K562 (cell line): ENCODE measurements around the gene LRPAP1. TPM values are rescaled to one million over a fixed set of nuclear protein-coding genes. Genes with fewer than 3 reads are reported as not detected.

ENCODE experiments used
- ATAC-seq: fragments of 200-7000 bp; cut with Tn5 transposase; 3 replicates; pipeline ENCODE4 v1.9.1; 2020; ENCODE audit warnings: moderate library complexity
- BruUV-seq: library from RNA; stranded (reverse); fragments of 400-500 nt; replicated peaks from 2 replicates; lab custom pipeline; 2021; lab: Mats Ljungman, UMichigan
- CTCF ChIA-PET: fragments of 300-600 bp; formaldehyde crosslinking; extraction: SDS; loops from one replicate; lab custom pipeline; 2021; ENCODE audit warnings: low intra/inter-chr PET ratio; lab: Yijun Ruan, JAX
- POLR2A ChIA-PET: fragments of 300-600, 350-650 bp; sonication (Branson Sonifier 250); formaldehyde crosslinking; extraction: SDS; loops from one replicate; lab custom pipeline; 2021; ENCODE audit warnings: antibody characterized with exemption, inconsistent platforms; lab: Yijun Ruan, JAX
- DNase-seq, 4 experiments: peaks; one replicate each; pipeline versions ENCODE4 v3.0.0 to v3.0.0-alpha.2; 2011 to 2018; ENCODE audit warnings: low spot score in 3 of 4, mixed read lengths in 3 of 4; ENCODE audit errors: extremely low read depth in 1 of 4
- FAIRE-seq: peaks from 2 replicates; lab custom pipeline; 2011; peaks lifted over from hg19 to GRCh38; lab: Jason Lieb, UNC
- H2AFZ ChIP-seq: 2 replicates; pipeline ENCODE4 v1.6.0; 2011; ENCODE audit warnings: low read depth, low read length, control low read depth, inconsistent platforms
- H3K27ac ChIP-seq: fragments of 200-600 bp; 3 replicates; pipeline ENCODE4 v1.8.0; 2011; ENCODE audit warnings: low read depth, mild to moderate bottlenecking, control low read depth, inconsistent platforms, low read length, moderate library complexity, mixed read lengths; ENCODE audit errors: extremely low read depth
- H3K27me3 ChIP-seq, 2 experiments: fragments of 300-600 bp in 1 of 2; 2 replicates in 1 of 2; 3 replicates in 1 of 2; pipeline versions ENCODE4 v1.6.0 to v1.8.0; 2011; ENCODE audit warnings: inconsistent platforms in 2 of 2, low read length in 2 of 2, mild to moderate bottlenecking in 1 of 2, mixed read lengths in 1 of 2, moderate library complexity in 1 of 2; ENCODE audit not compliant: control insufficient read depth in 2 of 2, insufficient read depth in 2 of 2
- H3K36me3 ChIP-seq: fragments of 300-600 bp; 3 replicates; pipeline ENCODE4 v1.8.0; 2011; ENCODE audit warnings: mild to moderate bottlenecking, low read length, inconsistent platforms; ENCODE audit not compliant: control insufficient read depth, insufficient read depth
- H3K4me1 ChIP-seq, 2 experiments: fragments of 200-600 bp in 1 of 2; replicated peaks in 1 of 2; 2 replicates in 1 of 2; 3 replicates in 1 of 2; pipeline versions ENCODE4 v1.5.1 to v1.8.0; 2011; ENCODE audit warnings: inconsistent platforms in 2 of 2, low read length in 2 of 2, mild to moderate bottlenecking in 1 of 2, mixed read lengths in 1 of 2, moderate library complexity in 1 of 2; ENCODE audit not compliant: control insufficient read depth in 2 of 2, insufficient read depth in 2 of 2
- H3K4me2 ChIP-seq: 2 replicates; pipeline ENCODE4 v1.6.1; 2011; ENCODE audit warnings: low read length, control low read depth, inconsistent platforms, mixed read lengths; ENCODE audit not compliant: insufficient read depth
- H3K4me3 ChIP-seq: fragments of 200-600 bp; sonication (generic), shearing (Covaris generic); 2 replicates; pipeline ENCODE4 v1.5.1; 2016; ENCODE audit warnings: control low read depth, inconsistent platforms
- H3K79me2 ChIP-seq: fragments of 200-600 bp; 3 replicates; pipeline ENCODE4 v1.8.0; 2011; ENCODE audit warnings: low read length, inconsistent platforms; ENCODE audit not compliant: control insufficient read depth, insufficient read depth
- H3K9ac ChIP-seq, 2 experiments: 2 replicates each; pipeline versions ENCODE4 v1.6.0 to v1.6.1; 2011; ENCODE audit warnings: low read depth in 2 of 2, low read length in 2 of 2, control low read depth in 1 of 2, inconsistent platforms in 1 of 2, mild to moderate bottlenecking in 1 of 2, mixed read lengths in 1 of 2; ENCODE audit not compliant: insufficient read depth in 1 of 2
- H3K9me1 ChIP-seq: one replicate; pipeline ENCODE4 v1.6.0; 2011; ENCODE audit warnings: inconsistent platforms, mild to moderate bottlenecking, low read length, moderate library complexity; ENCODE audit not compliant: control insufficient read depth, insufficient read depth
- H3K9me3 ChIP-seq: replicated peaks from 2 replicates; pipeline ENCODE4 v1.5.1; 2011; ENCODE audit warnings: low read depth, low read length, inconsistent platforms; ENCODE audit not compliant: control insufficient read depth, insufficient read depth
- H4K20me1 ChIP-seq: replicated peaks from 2 replicates; pipeline ENCODE4 v1.6.1; 2011; ENCODE audit warnings: low read length, inconsistent platforms, mixed read lengths; ENCODE audit not compliant: control insufficient read depth, insufficient read depth
- DACH1 ChIP-seq: fragments of 450-650 bp; IDR thresholded peaks from 2 replicates; pipeline ENCODE4 v1.6.1; 2018; ENCODE audit not compliant: partially characterized antibody
- ESRRA ChIP-seq: fragments of 450-650 bp; IDR thresholded peaks from 2 replicates; pipeline ENCODE4 v1.6.1; 2014; ENCODE audit warnings: low read depth, mild to moderate bottlenecking, moderate library complexity, borderline replicate concordance
- RREB1 ChIP-seq: fragments of 250-450 bp; sonication (Bioruptor Pico); IDR thresholded peaks from 2 replicates; pipeline ENCODE4 v1.4.0; 2020
- SOX6 ChIP-seq: fragments of 450-650 bp; IDR thresholded peaks from 2 replicates; pipeline ENCODE4 v1.6.1; 2014; ENCODE audit warnings: mild to moderate bottlenecking
- WGBS: fragments of 100-300 bp; shearing (Covaris generic); methylation state at CpG from one replicate; pipeline ENCODE4 v1.1.6; 2016; ENCODE audit warnings: low coverage, mixed read lengths; ENCODE audit not compliant: insufficient coverage; ENCODE audit errors: missing lambda C conversion rate; 5-methylcytosine and 5-hydroxymethylcytosine counted together
- in situ Hi-C: fragments of 300-500 bp; cut with MboI; formaldehyde crosslinking; loops from 4 replicates; pipeline ENCODE4 v1.15.0; 2018; ENCODE audit warnings: inconsistent platforms, mixed read lengths
- intact Hi-C: fragments of 100-400 bp; cut with micrococcal nuclease; formaldehyde crosslinking; loops from 2 replicates; pipeline ENCODE4 v1.14.2; 2022
- polyA plus RNA-seq, 8 experiments: library from polyadenylated mRNA; depleted of rRNA in 4 of 8; stranded (reverse) in 5 of 8; unstranded in 3 of 8; fragments of >200 nt; fragmentation: Nextera tagmentation in 2 of 8; fragmentation: Illumina TruSeq in 1 of 8; extraction: Ambion mirVana in 2 of 8; extraction: Trizol in 1 of 8; gene quantifications; 2 replicates each; pipeline versions ENCODE4 v1.2.1 to v1.2.3, GENCODE V29; 2011 to 2014; ENCODE audit warnings: inconsistent platforms in 1 of 8, missing spikeins in 1 of 8
- total RNA-seq, 7 experiments: library from RNA; depleted of rRNA in 6 of 7; stranded (reverse); fragments of >200 nt in 6 of 7; fragmentation: Illumina TruSeq in 2 of 7; extraction: Trizol in 2 of 7; gene quantifications; 2 replicates each; pipeline versions ENCODE4 v1.2.1 to v1.2.3, GENCODE V29; 2011 to 2021; ENCODE audit warnings: low replicate concordance in 1 of 7

Gene LRPAP1
- total and polyA plus RNA-seq, 9 of the 15 experiments (the other 6 are each of a cell fraction or from before 2014, with no cell fraction given), result 1.1 to 75.5 (median 41.8) TPM

- intact Hi-C loops, result no loop called here
- Histone ChIP-seq H3K9ac (no peak overlapping the region), H3K4me2 (no peak overlapping the region), H3K4me3 (no peak overlapping the region), H4K20me1 (0 out of 2 replicates have a peak, but pooled peaks cover 5% of the 10 kb centered on the region), H3K4me1 (peaks cover 0 to 20% of the 10 kb centered on the region in 2 experiments; a peak in 2 of 5 replicates), H3K79me2 (no peaks in the 10 kb centered on the region), H3K27ac (no peak overlapping the region), H2AFZ (no peak overlapping the region), H3K9me1 (no peaks in the 10 kb centered on the region), H3K27me3 (peaks cover 19 to 60% of the 10 kb centered on the region in 2 experiments; a peak in 4 of 5 replicates), H3K36me3 (no peaks in the 10 kb centered on the region), H3K9me3 (peaks cover 10% of the 10 kb centered on the region; the same call in 1 of the 2 replicates)
- ChIA-PET POLR2A (no interaction called here), CTCF (no interaction called here)
- DNase-seq, result no peak
- WGBS, result 8% methylated on average over 15 of the region's 15 CpGs
- ATAC-seq, result no peak
- in situ Hi-C loops, result no loop called here
- BruUV-seq, result no TSS peak
- no peak for FAIRE-seq
- no peak for TF ChIP-seq SOX6
- no peak for TF ChIP-seq ESRRA
- no peak for TF ChIP-seq DACH1
- TF ChIP-seq RREB1 (CRISPR knock-in tag), result no peak
These were observed 60.3 kb downstream of the LRPAP1 start for GRCh38 chr4:3471886-3472285.
